ENCODE results near the gene VPS9D1. TPM values are rescaled to one million over a fixed set of nuclear protein-coding genes. Genes with fewer than 3 reads are reported as not detected.

Gene VPS9D1, protein sequence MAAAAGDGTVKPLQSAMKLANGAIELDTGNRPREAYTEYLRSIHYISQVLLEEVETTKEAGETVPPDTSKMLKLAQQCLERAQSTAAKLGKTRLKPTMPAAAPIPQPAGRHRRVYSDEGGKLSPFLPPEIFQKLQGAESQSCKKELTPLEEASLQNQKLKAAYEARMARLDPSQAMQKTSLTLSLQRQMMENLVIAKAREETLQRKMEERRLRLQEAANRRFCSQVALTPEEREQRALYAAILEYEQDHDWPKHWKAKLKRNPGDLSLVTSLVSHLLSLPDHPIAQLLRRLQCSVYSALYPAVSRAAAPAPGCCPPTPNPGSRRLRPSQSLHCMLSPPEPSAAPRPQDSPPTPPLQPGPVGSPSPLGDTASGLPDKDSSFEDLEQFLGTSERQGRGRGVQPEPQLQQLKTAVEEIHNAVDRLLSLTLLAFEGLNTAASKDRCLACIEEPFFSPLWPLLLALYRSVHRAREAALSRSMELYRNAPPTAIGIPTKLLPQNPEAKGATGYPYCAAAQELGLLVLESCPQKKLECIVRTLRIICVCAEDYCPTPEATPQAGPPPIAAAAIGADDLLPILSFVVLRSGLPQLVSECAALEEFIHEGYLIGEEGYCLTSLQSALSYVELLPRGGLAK
- 11.9 and 13.0 TPM in 2 replicates for total RNA-seq

DNA sequence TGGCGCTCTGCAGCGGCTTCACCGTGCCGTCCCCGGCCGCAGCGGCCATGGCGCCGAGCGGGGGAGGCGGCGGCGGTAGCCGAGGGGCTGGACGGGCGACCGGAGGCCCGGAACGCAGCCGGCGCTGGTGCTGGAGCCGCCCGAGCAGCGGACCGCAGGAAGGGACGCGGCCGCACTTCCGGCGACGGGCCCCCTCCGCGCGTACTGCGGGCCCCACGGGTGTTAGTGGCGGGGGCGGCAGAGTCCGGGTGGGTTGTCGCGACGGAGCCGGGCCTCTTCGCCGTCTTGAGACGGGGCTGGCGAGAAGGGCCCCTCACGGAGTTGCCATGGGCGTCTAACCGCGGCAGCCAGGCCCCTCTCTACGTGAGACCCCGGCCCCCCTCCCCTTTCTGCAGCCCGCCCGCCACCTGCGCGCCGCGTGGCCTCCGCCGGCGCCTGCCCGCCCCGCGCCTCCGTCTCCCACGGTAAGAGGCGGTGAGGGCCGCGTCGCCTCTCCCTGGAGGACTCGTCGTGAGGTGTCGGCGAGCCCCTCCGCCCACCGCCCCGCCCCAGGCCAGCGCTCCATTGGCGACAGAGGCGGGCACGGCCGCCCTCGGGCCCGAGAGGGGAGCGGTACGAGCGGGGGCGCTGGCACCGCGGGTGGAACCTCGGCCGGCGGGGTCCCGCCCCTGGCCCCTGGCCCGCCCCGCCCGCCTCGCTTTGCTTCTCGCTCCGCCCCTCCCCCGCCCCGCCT lies at the start of gene VPS9D1, which contains the start of gene ZNF276:
Gene VPS9D1, minus strand, starts transcription at position 86 of the 733 bp plus-strand sequence. Its CDS starts 37 bp downstream, at position 49.
Gene ZNF276, plus strand, starts transcription at position 725 of the 733 bp plus-strand sequence. CDS start 104 bp downstream, outside the sequence.
- intact Hi-C loops (cut with micrococcal nuclease), result loop anchor here (1.0 to 10.0 kb wide), 6 partner anchors 10 to 196 kb away; partner anchors contain the start of genes CHMP1A, FANCA, MC1R and RPL13

DNA sequence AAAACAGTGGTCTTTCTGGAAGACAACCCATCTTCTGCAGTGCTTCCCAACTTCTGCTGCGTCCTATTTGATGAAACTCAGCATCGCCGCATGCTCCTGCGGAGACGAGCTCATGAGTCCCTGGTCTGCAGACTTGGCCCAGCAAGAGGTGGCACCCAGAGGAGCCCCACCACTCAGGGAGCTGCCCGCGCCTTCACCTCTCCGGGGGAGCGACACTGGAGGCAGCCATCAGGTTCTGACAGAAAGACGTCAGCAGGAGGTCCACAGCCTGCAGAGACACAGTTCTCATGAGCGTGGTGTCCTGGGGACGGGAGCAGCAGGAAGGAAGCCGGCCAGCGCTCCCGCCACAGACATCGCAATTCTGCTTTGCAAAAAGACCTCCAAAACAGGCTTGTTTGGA lies 49.7 kb upstream of the VPS9D1 start:
- intact Hi-C loops (cut with micrococcal nuclease), result no loop called here

DNA sequence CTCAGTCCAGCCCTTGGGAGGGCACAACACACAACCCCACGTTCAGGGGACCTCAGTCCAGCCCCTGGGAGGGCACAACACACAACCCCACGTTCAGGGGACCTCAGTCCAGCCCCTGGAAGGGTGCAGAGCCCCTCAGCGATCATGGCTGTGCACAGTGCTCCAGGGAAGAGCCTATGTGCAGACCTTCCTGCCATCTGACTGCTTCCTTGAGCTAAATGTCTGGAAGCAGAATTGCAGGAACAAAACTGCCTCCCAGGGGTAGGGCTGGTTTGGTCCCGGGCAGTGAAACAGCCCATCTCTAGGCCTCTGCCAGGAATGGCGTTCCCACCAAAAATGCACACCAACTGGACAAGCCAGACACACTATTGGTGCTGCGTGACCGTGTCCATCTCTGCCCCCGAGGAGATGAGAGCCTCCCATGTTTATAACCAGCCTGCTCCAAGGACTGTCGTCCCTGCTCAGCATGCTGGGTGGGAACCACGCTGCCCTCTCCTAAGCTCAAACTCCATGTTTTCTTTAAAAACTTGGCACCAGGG lies 44.7 kb upstream of the VPS9D1 start:
- intact Hi-C loops (cut with micrococcal nuclease), result no loop called here

DNA sequence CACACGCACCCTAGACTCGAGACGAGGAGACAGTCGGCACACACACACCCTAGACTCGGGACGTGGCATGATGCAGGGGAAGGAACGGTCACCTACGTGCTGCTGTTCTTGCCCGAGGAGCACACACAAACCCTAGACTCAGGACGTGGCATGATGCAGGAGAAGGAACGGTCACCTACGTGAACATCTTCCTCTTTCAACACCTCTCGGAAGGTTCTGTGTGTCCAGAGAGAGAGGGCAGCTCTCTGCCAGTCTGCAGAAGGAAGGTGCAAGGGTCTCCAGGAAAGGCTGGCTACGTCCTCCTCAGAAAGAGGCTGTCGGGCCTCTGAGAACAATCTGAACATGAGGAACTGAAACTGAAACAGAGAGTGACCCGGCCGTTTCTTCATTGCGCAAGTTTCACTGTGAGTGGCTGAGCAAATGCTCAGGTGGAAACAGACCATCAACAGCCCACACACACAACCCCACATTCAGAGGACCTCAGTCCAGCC lies 44.1 kb upstream of the VPS9D1 start:
- intact Hi-C loops (cut with micrococcal nuclease), result no loop called here

DNA sequence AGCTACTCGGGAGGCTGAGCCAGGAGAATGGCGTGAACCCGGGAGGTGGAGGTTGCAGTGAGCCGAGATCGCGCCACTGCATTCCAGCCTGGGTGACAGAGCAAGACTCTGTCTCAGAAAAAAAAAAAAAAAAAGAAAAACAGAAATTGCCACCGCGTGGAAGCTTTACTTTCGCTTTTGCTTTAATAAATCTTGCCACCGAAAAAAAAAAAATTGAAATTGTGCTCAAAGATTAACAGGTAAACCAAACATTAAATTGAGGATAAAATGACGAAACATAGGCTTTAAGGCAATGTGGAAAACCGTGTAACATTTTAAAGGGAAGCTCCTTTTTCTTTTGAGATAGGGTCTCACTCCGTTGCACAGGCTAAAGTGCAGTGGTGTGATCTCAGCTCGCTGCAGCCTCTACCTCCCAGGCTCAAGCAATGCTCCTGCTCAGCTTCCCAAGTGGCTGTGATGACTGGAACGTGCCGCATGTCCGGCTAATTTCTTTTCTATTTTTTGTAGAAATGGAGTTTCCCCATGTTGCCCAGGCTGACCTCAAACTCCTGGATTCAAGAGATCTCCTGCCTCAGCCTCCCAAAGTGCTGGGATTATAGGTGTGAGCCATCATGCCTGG lies 40.7 kb upstream of the VPS9D1 start:
- intact Hi-C loops (cut with micrococcal nuclease), result loop anchor here (2.0 kb wide), 1 partner anchor 39 kb away; no protein-coding TSS in a partner anchor

DNA sequence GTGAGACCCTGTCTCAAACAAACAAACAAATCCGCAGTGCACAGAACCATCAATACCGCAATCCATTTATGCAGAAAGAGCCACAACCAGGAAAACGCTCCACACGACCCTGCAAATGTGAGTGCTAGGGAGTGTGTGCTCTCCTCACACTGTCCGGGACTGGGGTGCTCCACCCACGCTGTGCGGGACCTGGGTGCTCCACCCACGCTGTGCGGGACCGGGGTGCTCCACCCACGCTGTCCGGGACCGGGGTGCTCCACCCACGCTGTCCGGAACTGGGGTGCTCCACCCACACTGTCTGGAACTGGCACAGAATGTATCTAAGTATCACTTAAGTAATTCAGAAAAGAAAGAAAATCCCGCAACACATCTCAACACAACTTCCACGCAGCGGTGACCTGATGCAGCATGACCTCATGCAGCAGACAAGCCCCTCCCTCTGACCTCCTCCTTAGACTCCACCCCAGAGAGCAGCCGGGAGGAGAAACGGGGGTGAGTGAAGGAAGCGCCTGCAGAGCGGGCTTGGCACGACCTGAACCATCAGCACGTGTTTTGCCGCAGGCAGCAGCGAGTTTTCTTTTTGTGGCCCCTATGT lies 39.1 kb upstream of the VPS9D1 start:
- intact Hi-C loops (cut with micrococcal nuclease), result loop anchor here (2.0 kb wide), 1 partner anchor 37 kb away; no protein-coding TSS in a partner anchor

DNA sequence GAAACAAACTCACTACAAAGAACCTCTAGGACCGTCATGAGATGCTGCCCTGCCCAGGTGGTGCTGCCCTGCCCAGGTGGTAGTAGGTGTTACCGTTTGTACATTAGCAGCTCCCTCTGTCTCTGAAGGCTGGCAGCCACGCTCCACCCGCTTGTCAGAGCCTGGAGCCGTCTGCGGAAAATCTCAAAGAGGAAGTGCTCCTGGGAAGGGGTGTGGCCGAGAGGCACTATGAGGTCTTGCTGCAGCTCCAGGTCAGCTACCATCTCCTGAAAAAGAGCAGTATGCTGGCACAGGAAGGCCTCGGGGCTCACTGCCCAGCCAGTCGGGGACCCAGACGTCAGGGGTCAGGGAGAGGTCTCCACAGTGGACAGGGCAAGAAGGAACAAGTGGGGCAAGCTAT lies 28.9 kb upstream of the VPS9D1 start:
- intact Hi-C loops (cut with micrococcal nuclease), result no loop called here

DNA sequence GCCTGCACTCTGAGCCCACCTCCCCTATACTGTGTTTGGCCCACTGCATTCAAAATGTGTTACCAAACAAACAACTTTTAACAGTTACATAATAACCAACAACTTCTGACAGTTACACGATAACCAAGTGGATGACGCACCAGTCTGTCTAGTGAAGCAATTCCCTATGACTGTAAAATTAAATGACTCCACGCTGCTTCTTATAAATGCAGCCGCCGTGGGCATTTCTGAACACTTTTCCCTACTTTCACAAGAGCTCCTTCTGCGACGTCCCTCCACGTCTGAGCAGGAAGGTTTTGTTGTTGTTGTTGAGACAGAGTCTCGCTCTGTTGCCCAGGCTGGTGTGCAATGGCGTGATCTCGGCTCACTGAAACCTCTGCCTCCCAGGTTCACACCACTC lies 28.2 kb upstream of the VPS9D1 start:
- intact Hi-C loops (cut with micrococcal nuclease), result no loop called here

DNA sequence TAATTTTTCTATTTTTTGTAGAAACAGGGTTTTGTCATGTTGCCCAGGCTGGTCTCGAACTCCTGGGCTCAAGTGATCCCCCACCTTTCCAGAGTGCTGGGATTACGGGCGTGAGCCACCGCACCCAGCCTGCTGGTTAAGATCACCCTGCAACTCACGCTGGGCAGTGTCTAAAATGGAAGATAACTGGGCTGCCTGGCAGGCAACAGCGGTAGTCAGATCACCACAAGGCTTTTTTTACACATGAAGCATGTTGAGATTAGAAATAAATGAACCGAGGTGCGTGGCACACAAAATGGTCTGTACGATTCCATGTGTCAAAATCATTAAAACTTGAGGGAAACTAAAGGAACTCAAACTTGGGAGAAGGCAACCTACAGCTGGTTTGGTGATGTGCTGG lies 27.4 kb upstream of the VPS9D1 start:
- intact Hi-C loops (cut with micrococcal nuclease), result no loop called here

DNA sequence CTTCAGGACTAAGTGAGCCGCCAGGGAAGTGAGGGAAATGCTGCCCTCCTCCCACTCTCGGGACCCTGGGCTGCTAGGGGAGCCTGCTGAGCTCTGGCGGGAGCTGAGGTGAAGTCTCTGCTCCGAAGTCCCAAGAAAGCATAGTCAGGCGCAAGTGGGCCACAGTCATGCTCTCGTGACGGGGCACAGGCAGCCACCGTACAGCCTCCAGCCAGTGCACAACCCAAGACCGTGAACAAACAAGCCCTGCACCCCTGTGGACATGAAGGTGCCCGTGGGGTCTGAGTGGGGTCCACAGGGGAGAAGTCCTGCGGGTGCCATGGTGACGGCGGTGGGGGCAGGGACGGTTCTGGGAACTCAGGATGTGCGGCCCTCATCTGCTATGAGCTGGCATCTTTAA lies 25.3 kb upstream of the VPS9D1 start:
- intact Hi-C loops (cut with micrococcal nuclease), result no loop called here

DNA sequence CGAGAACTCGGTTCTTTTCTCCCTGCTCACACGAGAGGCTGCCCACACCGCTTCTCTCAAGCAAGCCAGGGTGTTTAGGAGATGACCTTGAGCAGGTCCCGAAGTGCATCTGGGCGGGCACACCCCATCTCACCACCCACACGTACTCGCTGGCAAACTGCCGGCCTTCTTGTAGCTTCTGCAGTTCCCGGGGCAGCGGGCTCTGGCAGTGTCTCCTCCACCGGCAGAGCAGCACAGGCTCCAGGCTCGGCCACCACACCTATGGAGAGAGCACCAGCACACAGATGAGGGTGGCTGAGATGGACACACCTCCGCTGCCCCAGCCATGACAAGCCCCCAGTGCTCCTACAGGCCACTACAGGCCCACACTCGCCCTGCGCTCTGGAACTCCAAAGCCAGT lies 24.1 kb upstream of the VPS9D1 start:
- intact Hi-C loops (cut with micrococcal nuclease), result no loop called here

DNA sequence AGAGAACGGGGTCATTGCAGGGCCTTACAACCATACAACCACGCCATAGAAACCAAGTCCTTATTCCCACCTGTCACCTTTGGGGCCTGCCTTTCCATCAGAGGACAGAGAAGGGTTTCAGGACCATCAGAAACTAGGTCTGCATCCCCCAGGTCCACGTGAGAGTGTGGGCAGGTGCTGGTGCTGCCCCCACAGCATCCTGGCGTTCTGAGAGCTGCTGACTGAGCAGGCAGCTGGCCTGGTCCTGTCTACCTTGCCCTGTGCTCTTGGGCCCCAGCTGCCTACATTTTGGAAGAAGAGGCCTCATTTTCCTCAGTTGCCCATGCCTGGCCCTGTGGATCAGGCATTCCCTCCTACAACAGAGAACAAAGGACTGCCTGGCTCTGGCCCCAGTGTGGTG lies 22.2 kb upstream of the VPS9D1 start:
- intact Hi-C loops (cut with micrococcal nuclease), result no loop called here

DNA sequence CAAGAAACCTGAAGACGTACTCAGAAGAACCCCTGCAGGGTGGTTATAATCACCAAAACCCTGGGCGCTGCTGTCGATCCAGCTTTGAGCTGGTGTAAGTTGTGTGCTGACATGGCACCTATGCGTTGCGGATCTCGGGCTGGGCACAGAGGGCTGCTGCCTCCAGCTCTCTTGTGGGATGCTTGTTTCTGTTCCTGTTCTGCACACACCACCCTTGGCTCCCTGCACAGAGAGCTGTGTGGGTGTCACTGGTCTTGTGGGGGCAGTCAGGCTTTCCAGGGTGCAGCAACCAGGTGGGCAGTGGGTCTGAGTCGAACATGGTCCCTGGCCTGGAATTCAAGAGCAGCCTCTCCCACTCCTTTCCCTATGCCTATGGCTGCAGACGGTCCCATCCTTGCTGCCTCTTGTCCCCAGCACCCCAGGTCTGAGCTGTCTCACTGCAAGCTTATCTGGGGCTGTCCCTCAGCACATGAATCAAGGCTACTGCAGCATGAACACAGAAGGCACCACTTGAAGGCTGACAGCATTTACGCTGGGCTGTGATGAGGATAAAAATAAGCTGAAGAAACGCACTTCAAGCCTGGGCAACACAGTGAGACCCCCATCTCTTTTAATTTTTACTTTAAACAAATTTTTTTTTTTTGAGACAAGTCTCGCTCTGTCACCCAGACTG lies 20.8 kb upstream of the VPS9D1 start:
- intact Hi-C loops (cut with micrococcal nuclease), result no loop called here

DNA sequence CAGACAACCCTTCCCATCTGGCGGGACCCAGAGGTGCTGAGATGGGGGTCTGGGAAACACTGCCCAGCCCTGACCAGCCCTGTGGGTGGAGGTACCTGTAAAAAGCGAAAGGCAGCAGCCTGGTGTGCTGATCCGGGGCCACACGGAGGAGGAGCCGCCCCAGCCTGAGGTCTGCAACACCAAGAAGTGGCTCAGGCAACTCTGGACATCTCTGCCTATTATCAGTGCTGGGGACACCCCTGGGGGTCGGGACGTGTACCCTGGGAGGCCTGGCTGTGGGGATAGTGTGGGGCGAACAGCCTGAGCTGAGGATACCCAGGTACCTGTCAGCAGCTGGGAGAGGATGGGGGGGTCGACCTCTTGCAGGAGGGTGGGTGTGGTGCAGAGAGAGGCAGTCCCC lies 18.7 kb upstream of the VPS9D1 start:
- intact Hi-C loops (cut with micrococcal nuclease), result no loop called here

DNA sequence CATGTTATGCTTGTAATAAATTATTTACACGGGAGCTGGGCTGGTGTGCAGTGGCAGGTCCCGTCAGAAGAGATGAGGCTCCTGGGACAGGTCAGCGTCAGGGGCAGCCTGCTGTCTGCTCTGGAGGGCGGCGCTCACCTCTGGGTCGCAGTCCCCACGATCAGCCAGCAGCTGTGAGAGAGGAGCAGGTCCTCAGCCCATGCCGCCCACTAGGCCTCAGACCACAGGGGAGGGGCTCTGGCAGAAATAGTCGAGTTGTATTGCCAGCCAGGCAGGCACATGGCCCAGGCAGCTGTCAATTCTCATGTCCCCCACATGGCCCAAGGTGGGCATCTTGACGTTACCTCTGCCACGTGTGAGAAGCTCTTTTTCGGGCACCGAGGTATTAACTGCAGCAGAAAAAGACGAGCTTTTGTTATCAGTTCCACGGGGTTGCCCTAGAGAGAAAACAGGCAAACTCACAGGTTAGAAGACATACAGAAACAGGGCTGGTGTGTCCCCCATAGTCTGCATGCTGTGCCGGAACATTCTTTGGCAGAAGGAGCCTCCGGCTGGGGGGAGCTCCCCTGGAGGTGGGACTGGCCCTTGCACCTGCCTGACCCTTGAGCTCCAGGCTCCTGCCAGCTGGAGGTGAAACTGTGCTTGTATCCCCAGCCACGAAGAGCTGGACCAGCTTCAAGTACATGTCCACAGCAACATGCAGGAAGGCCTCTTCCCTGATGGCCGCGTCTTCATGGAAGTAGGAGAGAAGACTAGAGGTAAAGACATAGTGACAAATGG lies 18.0 kb upstream of the VPS9D1 start:
- intact Hi-C loops (cut with micrococcal nuclease), result no loop called here

DNA sequence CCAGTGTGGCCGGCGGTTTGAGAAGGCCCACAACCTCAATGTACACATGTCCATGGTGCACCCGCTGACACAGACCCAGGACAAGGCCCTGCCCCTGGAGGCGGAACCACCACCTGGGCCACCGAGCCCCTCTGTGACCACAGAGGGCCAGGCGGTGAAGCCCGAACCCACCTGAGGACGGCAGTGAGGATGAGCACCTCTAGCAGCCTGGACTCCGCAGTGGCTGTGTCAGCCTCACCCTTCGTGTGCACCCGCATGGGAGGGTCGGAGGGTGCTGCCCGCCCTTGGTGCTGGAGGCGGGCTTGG lies 17.3 kb upstream of the VPS9D1 start:
- intact Hi-C loops (cut with micrococcal nuclease), result no loop called here

DNA sequence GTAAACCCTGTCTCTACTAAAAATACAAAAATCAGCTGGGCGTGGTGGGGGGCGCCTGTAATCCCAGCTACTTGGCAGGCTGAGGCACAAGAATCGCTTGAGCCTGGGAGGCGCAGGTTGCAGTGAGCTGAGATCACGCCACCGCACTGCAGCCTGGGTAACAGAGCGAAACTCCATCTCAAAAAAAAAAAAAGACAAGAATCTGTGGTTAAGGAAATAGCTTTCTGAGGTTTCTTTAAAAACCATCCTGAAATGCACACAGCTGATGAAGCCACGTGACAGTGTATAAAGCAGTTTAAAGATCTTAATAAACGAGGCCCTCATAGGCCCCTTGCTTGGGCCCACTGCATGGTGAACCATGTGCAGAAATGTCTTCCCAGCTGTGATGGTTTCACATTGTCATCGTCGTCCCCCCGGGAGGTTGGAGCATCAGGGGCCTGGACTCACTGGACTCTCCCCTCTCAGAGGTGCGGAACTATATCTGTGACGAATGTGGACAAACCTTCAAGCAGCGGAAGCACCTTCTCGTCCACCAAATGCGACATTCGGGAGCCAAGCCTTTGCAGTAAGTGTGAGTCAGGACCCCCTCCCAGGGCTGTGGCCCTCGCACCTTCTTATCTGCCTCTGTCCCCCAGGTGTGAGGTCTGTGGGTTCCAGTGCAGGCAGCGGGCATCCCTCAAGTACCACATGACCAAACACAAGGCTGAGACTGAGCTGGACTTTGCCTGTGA lies 16.8 kb upstream of the VPS9D1 start:
- intact Hi-C loops (cut with micrococcal nuclease), result loop anchor here (1.0 to 2.0 kb wide), 2 partner anchors 15 to 37 kb away; partner anchors contain the start of gene SPATA2L

DNA sequence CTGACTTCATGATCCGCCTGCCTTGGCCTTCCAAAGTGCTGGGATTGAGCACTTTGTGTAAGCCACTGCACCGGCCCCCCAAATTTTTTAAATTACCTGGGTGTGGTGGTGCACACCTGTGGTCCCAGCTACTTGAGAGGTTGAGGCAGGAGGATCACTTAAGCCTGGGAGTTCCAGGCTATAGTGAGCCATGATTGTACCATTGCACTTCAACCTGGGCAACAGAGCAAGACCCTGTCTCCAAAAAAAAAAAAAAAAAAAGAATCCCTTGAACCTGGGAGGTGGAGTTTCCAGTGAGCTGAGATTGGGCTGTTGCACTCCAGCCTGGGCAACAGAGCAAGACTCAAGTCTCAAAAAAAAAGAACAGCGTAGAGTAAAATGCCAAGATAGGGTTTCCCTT lies 15.9 kb upstream of the VPS9D1 start:
- intact Hi-C loops (cut with micrococcal nuclease), result loop anchor here (2.0 kb wide), 1 partner anchor 36 kb away; the partner anchor contains the start of gene SPATA2L

DNA sequence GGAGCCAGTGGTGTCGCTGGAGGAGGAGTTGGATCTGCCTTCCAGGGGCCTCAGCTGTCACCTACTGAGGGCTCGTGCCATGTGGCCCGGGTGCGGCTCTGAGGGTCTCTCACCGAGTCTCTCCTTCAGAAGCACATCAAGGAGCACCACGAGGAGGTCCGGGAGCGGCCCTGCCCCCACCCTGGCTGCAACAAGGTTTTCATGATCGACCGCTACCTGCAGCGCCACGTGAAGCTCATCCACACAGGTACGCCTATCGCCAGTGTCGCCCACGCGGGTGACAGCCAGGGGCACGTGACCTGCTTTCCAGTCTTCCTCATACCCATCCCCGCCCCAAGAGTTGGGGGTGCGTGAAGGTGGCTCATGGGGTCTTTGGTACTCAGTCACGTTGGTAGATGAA lies 13.1 kb upstream of the VPS9D1 start:
- intact Hi-C loops (cut with micrococcal nuclease), result no loop called here
